Stomach (tissue), 4 donors: ENCODE results near the gene SPATA21.

Experiments
- POLR2AphosphoS5 ChIP-seq, 3 donors: sonication (generic); formaldehyde crosslinking; IDR thresholded peaks; one replicate each; pipeline ENCODE4 v1.6.1; 2016; ENCODE audit warnings: antibody characterized with exemption in 3 of 3
- TF ChIP-seq, protein P1 (sequence below), 7 experiments: fragments of 450-650 bp in 4 of 7; fragments of 200-600 bp in 3 of 7; sonication (generic) in 3 of 7; IDR thresholded peaks; one replicate each; pipeline ENCODE4 v1.5.1; 2016 to 2019; ENCODE audit warnings: antibody characterized with exemption in 7 of 7, control low read depth in 2 of 7, mild to moderate bottlenecking in 1 of 7

DNA sequence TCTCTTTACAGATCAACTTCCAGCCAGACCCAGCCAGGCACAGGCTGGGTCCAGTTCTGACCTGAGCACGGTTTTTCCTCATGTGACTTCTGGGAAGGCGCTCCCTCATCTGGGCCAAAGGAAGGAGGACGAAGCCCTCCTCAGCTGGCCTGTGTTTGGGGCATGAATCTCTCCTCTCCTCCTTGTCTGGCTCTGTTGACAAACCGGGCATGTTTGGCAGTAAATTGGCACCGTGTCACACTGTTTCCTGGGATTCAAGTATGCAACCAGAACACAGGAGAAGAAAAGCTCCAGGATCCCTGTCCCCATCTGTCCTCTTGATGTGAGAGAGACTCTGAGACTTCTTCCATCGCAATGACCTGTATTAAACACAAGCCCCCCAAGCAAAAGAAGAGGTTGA, 21.6 kb upstream of the SPATA21 start:
- TF ChIP-seq, protein P1, sequence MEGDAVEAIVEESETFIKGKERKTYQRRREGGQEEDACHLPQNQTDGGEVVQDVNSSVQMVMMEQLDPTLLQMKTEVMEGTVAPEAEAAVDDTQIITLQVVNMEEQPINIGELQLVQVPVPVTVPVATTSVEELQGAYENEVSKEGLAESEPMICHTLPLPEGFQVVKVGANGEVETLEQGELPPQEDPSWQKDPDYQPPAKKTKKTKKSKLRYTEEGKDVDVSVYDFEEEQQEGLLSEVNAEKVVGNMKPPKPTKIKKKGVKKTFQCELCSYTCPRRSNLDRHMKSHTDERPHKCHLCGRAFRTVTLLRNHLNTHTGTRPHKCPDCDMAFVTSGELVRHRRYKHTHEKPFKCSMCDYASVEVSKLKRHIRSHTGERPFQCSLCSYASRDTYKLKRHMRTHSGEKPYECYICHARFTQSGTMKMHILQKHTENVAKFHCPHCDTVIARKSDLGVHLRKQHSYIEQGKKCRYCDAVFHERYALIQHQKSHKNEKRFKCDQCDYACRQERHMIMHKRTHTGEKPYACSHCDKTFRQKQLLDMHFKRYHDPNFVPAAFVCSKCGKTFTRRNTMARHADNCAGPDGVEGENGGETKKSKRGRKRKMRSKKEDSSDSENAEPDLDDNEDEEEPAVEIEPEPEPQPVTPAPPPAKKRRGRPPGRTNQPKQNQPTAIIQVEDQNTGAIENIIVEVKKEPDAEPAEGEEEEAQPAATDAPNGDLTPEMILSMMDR (IDR thresholded peaks at IDR 0.05) = no peak
- TF ChIP-seq POLR2AphosphoS5 (IDR thresholded peaks at IDR 0.05) = no peak
